Endothelial cell of umbilical vein (primary cell): Measurements from ENCODE around the gene CMBL. TPM values are rescaled to one million over a fixed set of nuclear protein-coding genes. Genes with fewer than 3 reads are reported as not detected.

Experiments
- BruUV-seq: library from RNA; stranded (reverse); fragments of 400-500 nt; replicated peaks from 2 replicates; lab custom pipeline; 2021; lab: Mats Ljungman, UMichigan
- CTCF ChIA-PET: fragments of 300-600, 350-600 bp; sonication (Branson Sonifier 250); formaldehyde crosslinking; loops from one replicate; lab custom pipeline; 2021; ENCODE audit warnings: antibody characterized with exemption, inconsistent platforms; lab: Charles Lee
- POLR2A ChIA-PET: fragments of 300-600, 350-600 bp; sonication (Branson Sonifier 250); formaldehyde crosslinking; loops from one replicate; lab custom pipeline; 2021; ENCODE audit warnings: antibody characterized with exemption, inconsistent platforms; lab: Charles Lee
- DNase-seq: peaks from one replicate; pipeline ENCODE4 v3.0.0-alpha.2; 2011; ENCODE audit warnings: low read depth, low spot score
- FAIRE-seq: peaks from 2 replicates; lab custom pipeline; 2011; peaks lifted over from hg19 to GRCh38; lab: Jason Lieb, UNC
- H2AFZ ChIP-seq: 2 replicates; pipeline ENCODE4 v1.6.0; 2012; ENCODE audit warnings: low read depth, low read length, control low read depth, inconsistent platforms
- H3K27ac ChIP-seq: 2 replicates; pipeline ENCODE4 v1.5.1; 2011; ENCODE audit warnings: low read depth, mild to moderate bottlenecking, control low read depth, low read length, moderate library complexity; ENCODE audit not compliant: insufficient read depth
- H3K27me3 ChIP-seq, 2 experiments: 2 replicates each; pipeline versions ENCODE4 v1.6.0 to v1.6.1; 2011; ENCODE audit warnings: low read length in 2 of 2, mixed read lengths in 1 of 2; ENCODE audit not compliant: control insufficient read depth in 2 of 2, insufficient read depth in 2 of 2
- H3K36me3 ChIP-seq, 2 experiments: 2 replicates in 1 of 2; 3 replicates in 1 of 2; pipeline ENCODE4 v1.5.1; 2011; ENCODE audit warnings: low read length in 2 of 2, mild to moderate bottlenecking in 1 of 2, moderate library complexity in 1 of 2; ENCODE audit not compliant: control insufficient read depth in 2 of 2, insufficient read depth in 2 of 2; ENCODE audit errors: extremely low read depth in 1 of 2
- H3K4me1 ChIP-seq: 3 replicates; pipeline ENCODE4 v1.5.1; 2011; ENCODE audit warnings: mild to moderate bottlenecking, low read length; ENCODE audit not compliant: control insufficient read depth, insufficient read depth; ENCODE audit errors: extremely low read depth
- H3K4me2 ChIP-seq: 2 replicates; pipeline ENCODE4 v1.6.1; 2011; ENCODE audit warnings: low read length, control low read depth, mixed read lengths; ENCODE audit not compliant: insufficient read depth
- H3K4me3 ChIP-seq, 3 experiments: fragments of 200-600 bp in 1 of 3; sonication (generic), shearing (Covaris generic) in 1 of 3; replicated peaks in 1 of 3; 2 replicates each; pipeline ENCODE4 v1.5.1; 2011 to 2016; ENCODE audit warnings: control low read depth in 3 of 3, low read length in 3 of 3, mild to moderate bottlenecking in 2 of 3, inconsistent platforms in 1 of 3, low read depth in 1 of 3, moderate library complexity in 1 of 3; ENCODE audit not compliant: insufficient read depth in 1 of 3
- H3K79me2 ChIP-seq: 2 replicates; pipeline ENCODE4 v1.6.0; 2012; ENCODE audit warnings: low read length, inconsistent platforms; ENCODE audit not compliant: control insufficient read depth, insufficient read depth
- H3K9ac ChIP-seq: replicated peaks from 2 replicates; pipeline ENCODE3; 2011; ENCODE audit warnings: low read length, control low read depth; ENCODE audit not compliant: insufficient read depth; ENCODE audit errors: extremely low read depth
- H3K9me1 ChIP-seq: replicated peaks from 3 replicates; pipeline ENCODE4 v1.6.0; 2011; ENCODE audit warnings: mild to moderate bottlenecking, low read length; ENCODE audit not compliant: control insufficient read depth, insufficient read depth; ENCODE audit errors: extremely low read depth
- H3K9me3 ChIP-seq: replicated peaks from 2 replicates; pipeline ENCODE4 v1.5.1; 2012; ENCODE audit warnings: low read length, inconsistent platforms; ENCODE audit not compliant: control insufficient read depth, insufficient read depth
- H4K20me1 ChIP-seq: replicated peaks from 2 replicates; pipeline ENCODE3; 2011; ENCODE audit warnings: mild to moderate bottlenecking, low read length; ENCODE audit not compliant: control insufficient read depth, insufficient read depth; ENCODE audit errors: extremely low read depth
- CTCF ChIP-seq, 2 donors: IDR thresholded peaks; 1 replicate in 1 of 2; 2 replicates in 1 of 2; pipeline ENCODE4 v1.5.1; 2011; ENCODE audit warnings: low read length in 2 of 2, mild to moderate bottlenecking in 2 of 2, moderate library complexity in 2 of 2, control low read depth in 1 of 2, inconsistent platforms in 1 of 2, low read depth in 1 of 2; ENCODE audit not compliant: insufficient read depth in 1 of 2; ENCODE audit errors: extremely low read depth in 1 of 2
- EZH2 ChIP-seq: IDR thresholded peaks from 2 replicates; pipeline ENCODE4 v1.6.1; 2012; ENCODE audit warnings: borderline replicate concordance, low read depth, mild to moderate bottlenecking, moderate library complexity, low read length, inconsistent platforms; ENCODE audit not compliant: severe bottlenecking
- FOS ChIP-seq: IDR thresholded peaks from 2 replicates; pipeline ENCODE4 v1.6.1; 2011; ENCODE audit warnings: mild to moderate bottlenecking, low read length, moderate library complexity, borderline replicate concordance; ENCODE audit not compliant: insufficient read depth
- GATA2 ChIP-seq: IDR thresholded peaks from 2 replicates; pipeline ENCODE4 v1.7.0; 2011; ENCODE audit warnings: low read depth, mild to moderate bottlenecking, moderate library complexity, mixed read lengths, low read length; ENCODE audit not compliant: insufficient read length, insufficient read depth
- JUN ChIP-seq: IDR thresholded peaks from 2 replicates; pipeline ENCODE4 v1.6.1; 2011; ENCODE audit warnings: borderline replicate concordance, low read depth; ENCODE audit not compliant: insufficient read length, insufficient read depth
- MYC ChIP-seq: IDR thresholded peaks from one replicate; pipeline ENCODE4 v1.6.1; 2011; ENCODE audit warnings: mild to moderate bottlenecking, low read depth, low read length
- POLR2A ChIP-seq: IDR thresholded peaks from 2 replicates; pipeline ENCODE4 v1.6.1; 2012; ENCODE audit warnings: low read depth, mild to moderate bottlenecking, control low read depth, low read length
- POLR2AphosphoS5 ChIP-seq: IDR thresholded peaks from 2 replicates; pipeline ENCODE4 v1.6.1; 2012; ENCODE audit warnings: low read depth, mild to moderate bottlenecking, control low read depth, low read length, moderate library complexity; ENCODE audit not compliant: insufficient read depth
- dilution Hi-C: fragments of 300-500 bp; cut with MboI; formaldehyde crosslinking; loops from one replicate; pipeline ENCODE4 v1.15.0; 2019; ENCODE audit warnings: low sequenced_read_pairs; ENCODE audit not compliant: extremely low pct_ligation_motif_present
- intact Hi-C: fragments of 100-400 bp; cut with micrococcal nuclease; formaldehyde crosslinking; loops from one replicate; pipeline ENCODE4 v1.10.0; 2022
- polyA plus RNA-seq, 4 experiments: library from polyadenylated mRNA; depleted of rRNA in 3 of 4; stranded (reverse) in 3 of 4; unstranded in 1 of 4; fragments of >200 nt; gene quantifications; 2 replicates each; pipeline versions ENCODE4 v1.2.1 to v1.2.3, GENCODE V29; 2011 to 2012; ENCODE audit warnings: missing spikeins in 1 of 4
- total RNA-seq: library from RNA; stranded (reverse); gene quantifications from 2 replicates; pipeline ENCODE4 v1.2.3, GENCODE V29; 2021
- TF ChIP-seq, protein P1 (sequence below): IDR thresholded peaks from 2 replicates; pipeline ENCODE4 v1.6.1; 2011; ENCODE audit not compliant: insufficient read depth, insufficient read length

CMBL gene
- total and polyA plus RNA-seq, 2 donors (not counting 3 experiments of a cell fraction or from before 2014, with no cell fraction given) = 15.9 to 19.8 TPM

DNA sequence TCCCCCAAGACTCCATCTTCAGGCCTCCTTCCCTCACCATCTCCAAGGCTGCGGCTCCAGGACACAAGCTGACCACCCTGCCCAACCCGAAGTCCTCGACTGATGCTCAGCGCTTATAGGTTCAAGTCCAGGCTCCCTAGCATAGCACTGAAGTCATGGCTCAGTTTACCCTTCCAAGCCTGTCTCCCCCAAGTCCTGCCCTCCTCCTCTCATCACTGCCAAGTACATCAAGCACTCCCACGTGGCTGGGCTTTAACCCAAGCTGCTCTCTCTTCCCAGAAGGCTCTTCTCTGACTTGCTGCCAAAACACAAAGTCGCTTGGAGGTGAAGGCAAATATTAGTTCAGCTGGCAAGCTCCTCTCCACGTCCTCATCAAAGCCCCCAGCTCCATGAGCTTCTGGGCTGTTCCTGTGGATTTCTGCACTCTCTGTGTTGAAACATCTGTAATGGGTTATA lies 23.7 kb upstream of the CMBL start:
- Histone ChIP-seq H2AFZ (no peak overlapping the region), H4K20me1 (no peaks in the 10 kb centered on the region), H3K79me2 (no peaks in the 10 kb centered on the region), H3K4me2 (no peak overlapping the region), H3K4me3 (no peak overlapping the region), H3K27ac (no peak overlapping the region), H3K9me3 (no peaks in the 10 kb centered on the region), H3K9me1 (no peaks in the 10 kb centered on the region), H3K9ac (no peak overlapping the region), H3K36me3 (no peaks in the 10 kb centered on the region), H3K27me3 (peaks cover 9 to 16% of the 10 kb centered on the region in 2 experiments), H3K4me1 (no peaks in the 10 kb centered on the region)
- POLR2A ChIA-PET = no interaction called here
- DNase-seq (no peak), FAIRE-seq (no peak)
- intact Hi-C loops (no loop called here), dilution Hi-C loops (no loop called here)
- TF ChIP-seq FOS = no peak
- TF ChIP-seq, protein P1, sequence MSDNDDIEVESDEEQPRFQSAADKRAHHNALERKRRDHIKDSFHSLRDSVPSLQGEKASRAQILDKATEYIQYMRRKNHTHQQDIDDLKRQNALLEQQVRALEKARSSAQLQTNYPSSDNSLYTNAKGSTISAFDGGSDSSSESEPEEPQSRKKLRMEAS = no peak
- no peak for TF ChIP-seq EZH2
- TF ChIP-seq JUN = no peak
- no peak for TF ChIP-seq POLR2A
- no peak for TF ChIP-seq CTCF (IDR thresholded peaks at IDR 0.05; ENCODE audit: extremely low read depth in 1 of 2, insufficient read depth in 1 of 2, low read depth in 1 of 2, low read length in 2 of 2)
- TF ChIP-seq POLR2AphosphoS5 = no peak
- no peak for TF ChIP-seq GATA2
- no peak for TF ChIP-seq MYC
- no TSS peak for BruUV-seq
- CTCF ChIA-PET = interaction anchor here (1.7 to 4.5 kb wide), 4 partner anchors 10 to 93 kb away, joined by 4 to 21 read pairs (median 4); no protein-coding TSS in a partner anchor
